WTC11 (cell line): Measurements from ENCODE around the gene ANKS3.

Experiments
- ATF1 ChIP-seq: sonication (generic); formaldehyde crosslinking; IDR thresholded peaks from 2 replicates; pipeline ENCODE4 v1.8.1; 2023; ENCODE audit warnings: mild to moderate bottlenecking, moderate library complexity, missing genetic modification reagents
- ATF2 ChIP-seq: sonication (generic); formaldehyde crosslinking; IDR thresholded peaks from 2 replicates; pipeline ENCODE4 v1.8.1; 2022; ENCODE audit warnings: low read depth, missing genetic modification reagents, borderline replicate concordance
- CREB1 ChIP-seq: sonication (generic); formaldehyde crosslinking; IDR thresholded peaks from 2 replicates; pipeline ENCODE4 v1.8.0; 2023; ENCODE audit warnings: mild to moderate bottlenecking, missing genetic modification reagents
- CTCF ChIP-seq: fragments of 200-600 bp; IDR thresholded peaks from 2 replicates; pipeline ENCODE4 v1.8.0; 2022; ENCODE audit warnings: antibody characterized with exemption
- ETV6 ChIP-seq: sonication (generic); formaldehyde crosslinking; IDR thresholded peaks from 2 replicates; pipeline ENCODE4 v1.8.1; 2022; ENCODE audit warnings: mild to moderate bottlenecking, missing genetic modification reagents
- FOXJ3 ChIP-seq: sonication (generic); formaldehyde crosslinking; IDR thresholded peaks from 2 replicates; pipeline ENCODE4 v1.9.0; 2021; ENCODE audit warnings: missing genetic modification reagents, mild to moderate bottlenecking, borderline replicate concordance
- MAX ChIP-seq: sonication (generic); formaldehyde crosslinking; IDR thresholded peaks from 2 replicates; pipeline ENCODE4 v1.8.0; 2022; ENCODE audit warnings: mild to moderate bottlenecking, missing genetic modification reagents
- TEAD4 ChIP-seq: sonication (generic); formaldehyde crosslinking; IDR thresholded peaks from 2 replicates; pipeline ENCODE4 v1.8.0; 2022; ENCODE audit warnings: mild to moderate bottlenecking, missing genetic modification reagents
- ZNF232 ChIP-seq: sonication (generic); formaldehyde crosslinking; IDR thresholded peaks from 2 replicates; pipeline ENCODE4 v1.8.0; 2022; ENCODE audit warnings: mild to moderate bottlenecking, missing genetic modification reagents
- ZNF263 ChIP-seq: sonication (generic); formaldehyde crosslinking; IDR thresholded peaks from 2 replicates; pipeline ENCODE4 v1.8.1; 2022; ENCODE audit warnings: low read depth, mild to moderate bottlenecking, moderate library complexity, missing genetic modification reagents

GRCh38 chr16:4655801-4656200, 78.3 kb downstream of the ANKS3 start:
- TF ChIP-seq CTCF = no peak
- no peak for TF ChIP-seq ZNF232
- TF ChIP-seq ZNF263 (CRISPR knock-in tag) = no peak
- no peak for TF ChIP-seq ETV6
- TF ChIP-seq ATF1 (CRISPR knock-in tag) = no peak
- TF ChIP-seq FOXJ3 = no peak
- no peak for TF ChIP-seq ATF2 (CRISPR knock-in tag)
- TF ChIP-seq MAX (CRISPR knock-in tag) = no peak
- TF ChIP-seq TEAD4 (CRISPR knock-in tag) = no peak
- TF ChIP-seq CREB1 (CRISPR knock-in tag) = no peak
